Activated CD4-positive, alpha-beta T cell treated with anti-CD3 and anti-CD28 coated beads, Interleukin-2, amount 50 U/mL, for 24 hours (primary cell): ENCODE results near the gene SPPL2A.

Experiments
- DNase-seq, 2 donors: peaks; one replicate each; pipeline ENCODE4 v3.0.0-alpha.2; 2020; ENCODE audit warnings: low read depth in 1 of 2, low spot score in 1 of 2

The SPPL2A gene

GRCh38 chr15:50686469-50687301 lies 78.8 kb downstream of the SPPL2A start, which contains the start of gene TRPM7:
Gene TRPM7, minus strand, starts transcription at chr15:50686797. Its CDS starts 264 bp downstream, at chr15:50686533.
- peak; percentile 74 to 83 for DNase-seq

- peak; percentile 56 to 76 for DNase-seq
Measured at GRCh38 chr15:50685976-50686468, 79.5 kb downstream of the SPPL2A start.

- DNase-seq = no peak
Measured at GRCh38 chr15:50685191-50685975, 80.1 kb downstream of the SPPL2A start.

- no peak for DNase-seq
Measured at GRCh38 chr15:50681467-50681866, 84.0 kb downstream of the SPPL2A start.

- DNase-seq = no peak
Measured at GRCh38 chr15:50676799-50677483, 88.6 kb downstream of the SPPL2A start.

GRCh38 chr15:50675535-50676144 lies 89.9 kb downstream of the SPPL2A start:
- DNase-seq = no peak

GRCh38 chr15:50670115-50670514 lies 95.4 kb downstream of the SPPL2A start:
- DNase-seq = no peak

- no peak for DNase-seq
Measured at GRCh38 chr15:50669611-50670010, 95.9 kb downstream of the SPPL2A start.

GRCh38 chr15:50665938-50666337 lies 99.6 kb downstream of the SPPL2A start:
- DNase-seq = no peak

- no peak for DNase-seq
Measured at GRCh38 chr15:50655555-50655954, 110.0 kb downstream of the SPPL2A start.

GRCh38 chr15:50653156-50653743 lies 112.3 kb downstream of the SPPL2A start:
- DNase-seq = no peak

GRCh38 chr15:50652671-50653070 lies 112.8 kb downstream of the SPPL2A start:
- DNase-seq = no peak
